HG03060 (cell line): Measurements from ENCODE around the gene RNF207.

ENCODE experiments used
- ATAC-seq: cut with Tn5 transposase; IDR thresholded peaks from one replicate; pipeline ENCODE4 v1.9.1; 2021; ENCODE audit warnings: low read depth, moderate number of reproducible peaks; ENCODE audit not compliant: unreplicated experiment

The RNF207 gene

DNA sequence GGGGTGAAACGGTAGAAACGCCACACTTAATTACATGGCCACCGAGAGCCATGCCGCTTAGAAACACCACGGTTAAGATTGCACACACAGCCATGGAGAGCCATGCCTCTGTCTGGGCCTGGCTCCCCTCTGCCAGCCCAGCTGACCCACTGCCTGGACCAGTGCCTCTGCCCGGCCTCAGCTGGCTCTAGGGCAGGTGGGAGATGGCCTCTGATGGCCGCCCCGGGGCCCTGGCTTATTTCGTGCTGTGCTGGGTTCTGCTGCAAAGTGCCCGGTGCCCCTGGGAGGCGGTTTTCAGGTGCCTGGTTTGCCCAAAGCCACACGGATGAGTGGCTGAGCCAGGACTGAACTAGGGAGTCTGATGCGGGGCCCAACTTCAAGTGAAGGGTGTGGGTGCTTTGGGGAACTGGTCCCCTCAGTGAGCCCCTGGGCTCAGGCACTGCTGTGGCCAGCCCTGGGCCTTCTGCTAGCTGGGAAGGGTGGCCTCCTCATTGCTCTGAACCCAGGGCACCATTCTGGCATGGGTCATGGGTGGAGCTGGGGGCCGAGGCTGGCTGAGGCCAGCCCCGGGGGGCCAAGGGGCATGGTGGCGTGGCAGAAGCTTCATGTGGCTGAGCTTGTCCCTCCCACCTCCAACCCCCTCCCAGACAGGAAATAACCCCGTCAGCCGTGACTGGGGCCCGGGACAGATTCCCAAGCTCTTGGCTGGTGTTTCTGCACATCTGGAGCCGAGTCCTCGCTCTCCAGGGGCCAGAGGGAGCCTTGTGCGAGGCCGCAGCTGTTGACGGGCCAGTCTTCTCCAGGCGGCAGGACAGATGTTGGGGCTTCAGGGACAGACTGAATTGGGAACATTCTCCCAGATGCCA is 56.9 kb downstream of the RNF207 start:
- ATAC-seq = no peak

DNA sequence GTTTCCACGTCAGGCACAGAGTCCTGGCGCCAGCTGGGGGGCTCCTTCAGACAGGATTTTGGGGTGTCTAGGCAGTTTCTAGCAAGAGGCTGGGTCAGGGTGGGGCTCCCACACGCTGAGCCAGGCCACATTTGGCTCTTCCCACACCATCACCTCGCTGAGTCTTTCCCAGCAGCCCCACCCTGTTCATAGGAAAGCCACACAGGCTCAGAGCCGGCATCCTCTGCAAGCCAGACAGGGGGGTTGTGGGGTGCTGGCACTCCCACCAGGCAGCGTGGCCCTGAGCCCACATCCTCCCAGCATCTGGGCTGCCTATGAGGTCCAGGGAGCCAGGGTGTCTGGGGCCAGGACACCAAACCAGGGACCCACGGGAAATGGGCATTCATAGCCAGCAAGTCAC is 57.8 kb downstream of the RNF207 start:
- no peak for ATAC-seq

DNA sequence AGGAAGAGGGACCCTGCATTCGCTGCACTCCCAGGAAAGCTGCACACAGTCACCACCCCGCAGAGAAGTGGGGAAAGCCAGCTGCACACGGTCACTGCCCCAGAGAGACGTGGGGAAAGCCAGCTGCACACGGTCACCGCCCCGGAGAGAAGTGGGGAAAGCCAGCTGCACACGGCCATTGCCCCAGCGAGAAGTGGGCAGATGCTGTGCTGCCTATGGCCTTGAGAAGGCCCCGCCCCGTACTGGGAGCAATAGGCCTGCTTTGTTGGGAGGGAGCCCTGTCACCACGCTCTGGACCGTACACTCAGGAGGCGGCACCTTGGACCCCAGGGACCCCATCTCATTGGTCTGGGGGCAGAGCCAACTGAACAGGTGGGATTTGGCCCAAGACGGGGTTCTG is 59.2 kb downstream of the RNF207 start:
- ATAC-seq = no peak

DNA sequence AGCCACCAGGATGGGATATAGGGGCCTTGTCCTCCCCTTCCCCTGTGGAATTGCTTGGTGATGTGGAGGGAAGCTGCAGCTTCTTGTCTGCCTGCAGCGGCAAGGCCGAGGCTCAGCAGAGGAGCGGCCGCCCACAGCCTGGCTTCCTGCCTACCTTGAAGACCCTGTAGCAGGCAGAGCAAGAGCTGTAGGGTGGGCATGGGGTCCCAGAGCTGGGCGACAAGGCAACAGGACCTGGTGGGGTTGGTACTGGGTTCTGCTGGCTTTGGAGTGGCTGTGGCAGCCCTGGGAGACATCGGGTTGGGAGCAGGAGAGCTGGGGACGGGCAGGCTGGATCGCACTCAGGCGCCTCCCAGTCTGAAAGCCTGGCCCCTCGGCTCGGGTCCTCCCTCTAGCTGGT is 60.7 kb downstream of the RNF207 start:
- no peak for ATAC-seq

DNA sequence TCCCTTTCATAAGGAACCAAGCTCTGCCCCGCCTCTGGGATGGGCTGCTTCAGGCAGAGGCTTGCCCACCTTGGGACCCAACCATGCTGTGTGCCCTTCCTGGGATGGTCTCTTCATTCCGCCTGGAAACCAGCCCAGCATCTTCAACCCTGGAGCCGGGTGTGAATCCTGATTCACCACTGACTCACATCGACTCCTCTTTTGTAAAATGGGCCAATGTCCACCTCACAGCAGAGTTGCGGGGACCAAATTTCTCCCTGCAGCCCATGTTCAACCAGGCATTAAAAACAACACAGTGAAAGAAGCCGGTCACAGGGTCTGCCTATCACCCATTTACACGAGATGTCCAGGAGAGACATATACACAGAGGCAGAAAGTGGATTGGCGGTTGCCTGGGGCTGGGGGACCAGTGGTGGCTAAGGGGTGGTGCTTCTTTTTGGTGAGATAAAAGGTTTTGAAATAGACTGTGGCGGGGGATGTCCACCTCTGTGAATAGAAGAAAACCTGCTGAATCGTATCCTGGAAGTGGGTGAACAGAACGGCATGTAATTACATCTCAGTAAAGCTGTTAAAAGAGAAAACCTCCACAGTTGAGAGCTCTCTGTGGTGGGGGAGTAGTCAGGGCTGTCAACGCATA is 61.9 kb downstream of the RNF207 start:
- no peak for ATAC-seq

DNA sequence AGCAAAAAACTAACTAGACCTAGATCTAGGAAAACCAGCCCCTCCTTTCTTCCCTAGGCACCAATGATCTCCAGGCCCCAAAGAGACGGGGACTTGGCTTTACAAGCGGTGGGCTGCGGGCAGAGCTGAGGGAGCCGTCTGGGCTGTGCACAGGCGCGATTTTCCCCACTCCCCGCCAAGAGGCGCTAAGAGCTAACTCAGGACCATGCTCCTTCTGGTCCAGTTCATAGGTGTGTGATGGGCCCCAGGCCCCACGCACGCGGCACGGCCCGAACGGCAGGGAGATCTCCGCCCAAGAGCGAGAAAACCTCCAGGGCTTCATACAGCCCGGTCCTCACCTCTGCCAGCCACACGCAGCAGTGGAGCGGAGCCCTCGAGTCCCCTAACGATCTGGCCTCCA is 62.5 kb downstream of the RNF207 start:
- no peak for ATAC-seq

DNA sequence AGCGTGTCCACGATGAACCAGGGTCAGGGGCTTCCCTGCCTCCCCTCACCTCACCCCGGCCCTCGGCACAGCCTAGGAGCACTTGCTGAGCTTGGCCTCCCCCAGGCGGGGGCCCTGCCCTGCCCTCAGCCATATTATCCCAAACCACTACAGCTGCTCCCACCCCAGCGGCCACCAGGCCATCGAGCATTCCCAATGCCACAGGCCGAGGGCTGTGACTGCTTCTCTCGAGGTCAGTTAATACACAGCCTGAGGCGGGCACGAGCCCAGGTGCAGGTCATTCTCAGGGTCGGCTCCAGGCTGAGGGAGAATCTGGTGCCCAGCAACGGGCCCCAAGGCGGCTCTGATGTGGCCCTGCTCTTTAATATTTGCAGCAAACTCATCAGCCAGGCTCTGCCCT is 63.4 kb downstream of the RNF207 start:
- ATAC-seq = no peak

DNA sequence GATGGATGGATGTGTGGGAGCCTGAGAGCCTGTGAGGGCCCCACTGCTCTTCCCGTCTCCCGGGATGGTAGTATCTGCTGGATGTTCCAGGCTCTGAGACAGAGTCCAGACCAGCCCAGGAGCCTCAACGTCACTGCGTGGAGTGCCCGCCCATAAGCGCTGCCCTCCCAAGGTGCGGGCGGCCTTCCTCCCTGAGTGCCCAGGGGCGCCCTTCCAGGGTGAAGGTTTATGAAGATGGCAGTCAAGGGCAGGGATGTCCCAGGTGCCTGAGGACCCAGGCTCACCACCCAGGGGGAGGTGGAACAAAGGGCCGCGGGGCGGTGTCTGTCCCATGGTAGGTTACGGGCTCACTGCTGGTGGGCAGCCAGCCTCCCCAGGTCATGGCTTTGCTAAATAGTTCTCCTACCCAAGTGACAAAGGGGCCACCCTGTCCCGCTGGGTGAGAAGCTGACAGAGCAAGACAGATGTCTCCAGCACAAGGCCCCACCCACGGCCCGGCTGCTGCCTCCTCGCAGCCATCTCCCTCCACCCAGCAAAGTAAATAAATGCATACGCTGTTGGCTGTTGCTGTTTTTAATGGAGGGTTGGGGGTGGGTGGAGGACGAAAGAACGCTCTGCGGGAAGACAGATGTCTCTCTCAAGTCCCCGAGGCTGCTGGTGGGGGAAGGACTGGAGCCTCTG is 63.9 kb downstream of the RNF207 start:
- no peak for ATAC-seq

DNA sequence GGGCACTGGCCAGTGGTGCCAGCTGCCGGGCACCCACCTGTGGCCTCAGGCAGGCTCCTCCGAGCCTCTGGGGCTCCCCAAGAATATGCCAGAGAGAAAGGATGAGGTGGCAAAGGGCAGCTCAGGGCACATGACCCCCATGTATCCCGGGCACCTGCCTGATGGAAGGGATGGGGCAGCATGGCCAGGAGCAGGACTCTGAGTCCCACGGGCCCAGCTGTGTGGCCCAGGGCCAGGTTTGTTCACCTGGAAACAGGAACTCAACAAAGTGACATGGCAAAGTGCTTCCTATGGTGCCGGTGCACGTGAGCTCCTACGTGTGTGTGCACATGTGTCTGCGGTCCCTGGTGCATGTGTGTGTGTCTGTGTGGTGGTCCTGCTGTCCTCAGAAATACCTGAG is 64.5 kb downstream of the RNF207 start:
- ATAC-seq = no peak
